Peyer's patch (tissue), 4 donors: ENCODE measurements around the gene CAMK2B. TPM values are rescaled to one million over a fixed set of nuclear protein-coding genes. Genes with fewer than 3 reads are reported as not detected.

Experiments used
- DNase-seq, 3 donors: peaks; one replicate each; pipeline ENCODE4 v3.0.0-alpha.2; 2017 to 2019
- H3K27ac ChIP-seq, 4 donors: fragments of 200-600 bp; sonication (generic); one replicate each; pipeline ENCODE4 v1.5.1; 2016 to 2019
- H3K27me3 ChIP-seq, 2 donors: fragments of 200-600 bp; sonication (generic); one replicate each; pipeline ENCODE4 v1.5.1; 2019
- H3K36me3 ChIP-seq, 3 donors: fragments of 200-600 bp; sonication (generic); one replicate each; pipeline ENCODE4 v1.5.1; 2016 to 2019
- H3K4me1 ChIP-seq, 4 donors: fragments of 200-600 bp; sonication (generic); one replicate each; pipeline ENCODE4 v1.5.1; 2016 to 2019
- H3K4me3 ChIP-seq, 4 donors: fragments of 200-600 bp; sonication (generic); 1 replicate in 3 of 4; 2 replicates in 1 of 4; pipeline ENCODE4 v1.5.1; 2016 to 2019; ENCODE audit warnings: mild to moderate bottlenecking in 1 of 4
- H3K9me3 ChIP-seq, 4 donors: fragments of 200-600 bp; sonication (generic); one replicate each; pipeline ENCODE4 v1.5.1; 2016 to 2019; ENCODE audit warnings: mild to moderate bottlenecking in 1 of 4
- CTCF ChIP-seq, 6 experiments: fragments of 450-650 bp in 4 of 6; fragments of 200-600 bp in 2 of 6; sonication (generic) in 1 of 6; IDR thresholded peaks; one replicate each; pipeline ENCODE4 v1.5.1; 2017 to 2019; ENCODE audit warnings: antibody characterized with exemption in 6 of 6, mild to moderate bottlenecking in 3 of 6, moderate library complexity in 1 of 6
- POLR2A ChIP-seq, 2 donors: fragments of 450-650 bp; IDR thresholded peaks; one replicate each; pipeline ENCODE4 v1.5.1; 2017; ENCODE audit warnings: antibody characterized with exemption in 2 of 2, mild to moderate bottlenecking in 2 of 2, moderate library complexity in 2 of 2
- total RNA-seq, 4 donors: library from RNA; depleted of rRNA; stranded (reverse); fragments of >200 nt; gene quantifications; one replicate each; pipeline ENCODE4 v1.1.0, GENCODE V29; 2016

CAMK2B gene
- total RNA-seq, 4 donors from 2014 or later: 0.67 to 3.9 (median 2.2) TPM

DNA sequence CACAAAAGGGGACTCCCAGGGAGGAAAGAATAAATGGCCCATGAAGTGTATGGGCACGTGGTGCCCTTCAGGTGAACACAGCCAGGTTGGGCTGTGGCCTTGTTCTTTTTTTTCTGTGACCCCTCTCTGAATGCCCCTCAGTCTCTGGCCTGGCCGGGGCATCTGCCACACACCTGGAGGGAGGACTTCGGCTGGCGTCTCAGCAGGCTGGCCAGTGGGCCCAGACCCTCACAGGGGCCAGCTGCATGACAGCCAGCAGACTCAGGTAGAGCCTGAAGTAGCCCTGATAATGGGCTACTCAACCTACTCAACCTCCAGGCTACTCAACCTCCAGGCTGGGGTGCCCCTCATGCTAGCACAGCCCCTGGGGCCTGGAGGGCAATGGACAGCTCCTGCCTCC lies 9.8 kb upstream of the CAMK2B start:
- TF ChIP-seq POLR2A (IDR thresholded peaks at IDR 0.05) (no peak), CTCF (IDR thresholded peaks at IDR 0.05) (no peak)
- Histone ChIP-seq H3K4me1 (no peaks in the 10 kb centered on the region), H3K27me3 (no peaks in the 10 kb centered on the region), H3K4me3 (no peak overlapping the region), H3K27ac (no peak overlapping the region), H3K9me3 (peaks cover 0 to 3% (median 0%) of the 10 kb centered on the region in 4 donors), H3K36me3 (no peaks in the 10 kb centered on the region)
- no peak for DNase-seq

- no peak for TF ChIP-seq POLR2A (IDR thresholded peaks at IDR 0.05)
- TF ChIP-seq CTCF (IDR thresholded peaks at IDR 0.05): no peak
- H3K9me3 ChIP-seq: peaks cover 0 to 3% (median 0%) of the 10 kb centered on the region in 4 donors
- no peaks in the 10 kb centered on the region for H3K4me1 ChIP-seq
- no peaks in the 10 kb centered on the region for H3K27me3 ChIP-seq
- no peak overlapping the region for H3K27ac ChIP-seq
- H3K4me3 ChIP-seq: no peak overlapping the region
- no peak for DNase-seq
- no peaks in the 10 kb centered on the region for H3K36me3 ChIP-seq
Measured at GRCh38 chr7:44334734-44335097, 9.3 kb upstream of the CAMK2B start.

DNA sequence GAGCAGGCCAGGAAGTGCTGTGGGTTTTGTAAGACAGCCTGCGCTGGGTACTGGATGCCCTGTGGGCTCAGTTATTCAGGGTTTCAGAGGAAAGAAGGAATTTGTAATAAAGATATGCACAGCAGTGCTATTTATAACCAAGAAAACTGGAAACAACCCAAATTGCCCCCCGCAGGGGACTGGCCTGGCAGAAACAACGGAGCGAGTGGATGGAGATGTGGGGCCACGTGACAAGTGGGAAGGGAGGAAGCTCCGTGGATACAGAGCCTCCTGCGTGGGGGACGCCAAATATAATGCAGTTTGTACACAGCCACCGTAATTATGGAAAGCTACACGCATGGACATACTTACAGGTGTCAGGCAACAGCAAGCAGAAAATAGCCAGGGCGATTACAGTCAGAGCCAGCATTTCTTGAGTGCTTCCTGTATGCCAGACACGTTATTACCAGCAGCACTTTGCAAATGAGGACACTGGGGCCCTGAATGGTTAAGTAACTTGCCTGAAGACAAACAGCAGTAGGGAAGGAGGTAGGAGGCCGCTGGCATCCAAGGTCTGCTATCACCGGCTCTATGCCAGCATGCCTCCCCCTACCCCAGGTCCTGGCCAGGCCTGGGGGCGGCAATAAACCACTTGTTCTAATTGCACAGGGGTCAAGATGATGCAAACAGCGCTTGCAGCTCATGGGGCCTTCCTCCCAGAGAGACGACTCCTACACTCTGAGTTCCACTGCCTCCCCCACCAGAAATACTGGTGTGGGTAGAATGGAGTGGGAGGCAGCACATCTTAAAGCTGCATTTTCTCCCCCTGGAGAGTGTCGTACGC lies 8.7 kb upstream of the CAMK2B start:
- Histone ChIP-seq H3K36me3 (no peaks in the 10 kb centered on the region), H3K4me1 (no peaks in the 10 kb centered on the region), H3K27ac (no peak overlapping the region), H3K27me3 (no peaks in the 10 kb centered on the region), H3K4me3 (no peak overlapping the region), H3K9me3 (peaks cover 0 to 3% (median 0%) of the 10 kb centered on the region in 4 donors)
- TF ChIP-seq CTCF (IDR thresholded peaks at IDR 0.05) (no peak), POLR2A (IDR thresholded peaks at IDR 0.05) (no peak)
- DNase-seq: no peak

DNA sequence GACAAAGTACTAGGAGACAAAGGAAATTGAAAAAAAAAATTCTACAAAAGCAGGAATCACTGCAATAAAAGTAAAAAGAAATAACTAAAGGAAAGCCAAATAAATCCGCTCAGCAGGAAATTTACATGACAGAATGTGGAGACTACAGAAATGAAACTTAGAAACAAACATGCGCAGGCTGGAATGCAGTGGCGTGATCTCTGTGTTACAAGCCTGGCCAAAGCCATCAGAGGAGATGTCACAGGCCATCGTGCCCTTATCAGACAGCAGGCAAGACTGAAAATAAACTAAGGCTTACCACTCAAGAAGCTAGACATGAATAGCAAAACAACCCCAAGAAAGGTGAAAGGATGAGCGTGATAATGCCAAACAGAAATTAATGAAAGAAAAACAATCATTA lies 6.3 kb upstream of the CAMK2B start:
- Histone ChIP-seq H3K27me3 (no peaks in the 10 kb centered on the region), H3K4me1 (no peaks in the 10 kb centered on the region), H3K36me3 (no peaks in the 10 kb centered on the region), H3K27ac (no peak overlapping the region), H3K9me3 (peaks cover 0 to 2% (median 0%) of the 10 kb centered on the region in 4 donors), H3K4me3 (no peak overlapping the region)
- TF ChIP-seq POLR2A (IDR thresholded peaks at IDR 0.05): no peak
- TF ChIP-seq CTCF (IDR thresholded peaks at IDR 0.05): no peak
- no peak for DNase-seq

DNA sequence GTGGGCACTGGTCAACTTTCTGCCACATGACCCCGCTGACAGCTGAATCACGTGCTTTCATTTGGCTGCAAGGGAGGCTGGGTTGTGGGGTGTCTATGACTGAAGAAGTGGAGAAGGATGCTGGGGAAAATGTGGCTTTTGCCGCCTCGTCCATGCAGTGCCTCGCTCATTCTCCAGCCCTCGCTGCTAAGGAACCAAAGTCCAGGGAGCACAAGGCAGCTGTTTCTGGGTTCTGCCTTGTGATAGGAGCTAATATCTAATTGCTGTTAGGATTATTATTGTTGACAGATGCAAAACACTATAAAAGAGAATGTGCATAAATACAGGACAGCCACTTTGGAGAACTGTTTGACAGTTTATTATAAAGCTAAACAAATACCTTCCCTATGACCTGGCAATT lies 4.9 kb upstream of the CAMK2B start:
- H3K27me3 ChIP-seq: no peaks in the 10 kb centered on the region
- H3K9me3 ChIP-seq: no peaks in the 10 kb centered on the region
- H3K4me3 ChIP-seq: no peak overlapping the region
- DNase-seq: peak in 1 of 3 donors; percentile 34
- H3K27ac ChIP-seq: no peak overlapping the region
- no peaks in the 10 kb centered on the region for H3K4me1 ChIP-seq
- no peak for TF ChIP-seq CTCF (IDR thresholded peaks at IDR 0.05)
- TF ChIP-seq POLR2A (IDR thresholded peaks at IDR 0.05): no peak
- no peaks in the 10 kb centered on the region for H3K36me3 ChIP-seq
